Hematopoietic multipotent progenitor cell treated with erythropoietin and hydrocortisone succinate and interleukin-3 and kit ligand, for 17 days (in vitro differentiated cells): Measurements from ENCODE around the gene PRKAG3.

Experiments used
- DNase-seq: peaks from one replicate; pipeline ENCODE4 v3.0.0-alpha.2; 2015; ENCODE audit warnings: low spot score

PRKAG3 gene

DNA sequence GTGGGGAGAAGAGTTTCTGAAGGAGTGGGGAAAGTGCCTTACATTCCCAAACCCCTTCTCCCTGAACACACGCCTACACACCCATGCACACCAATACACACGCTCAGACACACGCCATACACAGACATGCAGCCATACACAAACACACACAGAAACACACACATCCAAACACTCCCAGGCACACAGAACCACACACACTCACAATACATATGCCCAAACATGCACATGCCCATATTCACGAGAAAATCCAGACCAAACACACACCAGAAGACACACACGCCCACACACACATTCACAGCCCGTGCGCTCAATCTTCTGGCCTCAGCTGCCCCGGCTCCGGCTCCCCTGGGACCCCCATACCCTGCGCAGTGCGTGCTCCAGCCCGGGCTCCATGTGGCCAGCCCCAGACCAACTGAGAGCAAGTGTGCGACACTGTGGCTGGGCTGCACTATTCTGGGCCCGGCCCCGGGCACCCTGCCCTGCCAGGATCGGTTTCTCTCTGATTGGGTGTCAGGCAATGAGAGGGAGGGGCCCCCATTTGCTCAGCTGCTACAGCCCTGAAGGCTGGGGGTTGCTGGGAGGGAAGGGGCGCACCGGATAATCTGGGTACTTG, at the start of gene PRKAG3:
PRKAG3 (minus strand) TSS at position 426 of the 613 bp plus-strand sequence.
- no peak for DNase-seq

- no peak for DNase-seq
Measured at GRCh38 chr2:218880859-218881594, 49.4 kb upstream of the PRKAG3 start.

DNA sequence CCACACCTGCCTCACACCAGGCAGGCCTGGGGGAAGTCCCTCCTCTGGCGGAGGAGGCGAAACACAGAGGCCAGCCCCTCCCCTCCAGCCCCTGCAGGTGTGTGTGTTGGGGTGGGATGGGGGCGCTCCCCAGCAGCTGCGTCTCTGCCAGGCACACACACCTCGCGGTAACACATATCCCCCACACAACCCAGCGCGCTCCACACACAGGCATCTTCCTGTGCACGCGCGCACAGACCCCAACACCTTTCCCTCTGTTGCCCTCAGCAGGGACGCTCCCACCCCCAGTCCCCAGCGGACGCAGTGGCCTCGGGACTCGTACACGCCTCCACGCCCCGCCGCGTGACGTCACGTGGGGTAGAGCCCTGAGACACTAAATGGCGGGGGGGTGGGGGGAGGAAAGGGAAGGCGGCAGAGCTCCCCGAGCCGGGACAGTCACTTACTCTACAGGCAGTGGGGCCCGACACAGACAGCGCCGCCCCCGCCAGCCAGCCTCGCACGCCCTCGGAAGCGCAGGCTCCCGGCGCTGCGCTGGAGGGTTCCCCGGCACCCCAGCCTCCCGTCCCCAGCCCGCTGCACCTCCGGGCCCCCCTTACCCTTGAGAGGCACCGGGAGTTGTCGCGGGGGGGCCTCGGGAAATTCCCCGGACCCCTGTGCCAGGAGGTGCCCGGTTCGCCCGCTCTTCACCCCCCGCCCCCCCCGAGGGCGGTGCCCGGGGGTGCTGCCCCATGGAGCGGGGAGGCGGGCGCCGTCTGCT, 48.7 kb upstream of the PRKAG3 start, which contains the start of gene WNT10A:
WNT10A (plus strand) TSS at position 751 of the 757 bp plus-strand sequence. CDS start 144 bp downstream, outside the sequence.
- DNase-seq: no peak

GRCh38 chr2:218879776-218880101, 48.1 kb upstream of the PRKAG3 start:
- DNase-seq: no peak

GRCh38 chr2:218878926-218879761, 47.5 kb upstream of the PRKAG3 start:
- DNase-seq: no peak

- no peak for DNase-seq
Measured at GRCh38 chr2:218878486-218878885, 46.9 kb upstream of the PRKAG3 start.

DNA sequence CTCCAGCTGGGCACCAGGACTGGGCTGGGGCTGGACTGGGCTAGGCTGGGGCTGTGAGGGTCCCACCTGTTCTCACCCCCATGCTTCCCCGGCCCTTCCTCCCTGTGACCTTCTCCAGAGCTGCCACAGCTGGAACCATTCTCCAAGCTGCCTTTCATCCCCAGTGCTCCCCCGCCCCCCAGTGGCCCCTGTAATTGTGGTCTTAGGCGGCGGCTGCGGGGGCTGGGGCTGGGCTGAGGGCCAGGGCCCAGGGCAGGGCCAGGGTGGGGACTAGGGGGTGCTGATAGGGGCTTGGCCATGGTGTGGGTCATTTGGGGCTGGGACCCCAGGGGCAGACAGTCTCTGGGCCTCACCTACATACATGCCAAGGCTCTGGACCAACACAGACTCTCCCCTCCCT, 46.3 kb upstream of the PRKAG3 start:
- no peak for DNase-seq

- DNase-seq: no peak
Measured at GRCh38 chr2:218877331-218877730, 45.7 kb upstream of the PRKAG3 start.

DNA sequence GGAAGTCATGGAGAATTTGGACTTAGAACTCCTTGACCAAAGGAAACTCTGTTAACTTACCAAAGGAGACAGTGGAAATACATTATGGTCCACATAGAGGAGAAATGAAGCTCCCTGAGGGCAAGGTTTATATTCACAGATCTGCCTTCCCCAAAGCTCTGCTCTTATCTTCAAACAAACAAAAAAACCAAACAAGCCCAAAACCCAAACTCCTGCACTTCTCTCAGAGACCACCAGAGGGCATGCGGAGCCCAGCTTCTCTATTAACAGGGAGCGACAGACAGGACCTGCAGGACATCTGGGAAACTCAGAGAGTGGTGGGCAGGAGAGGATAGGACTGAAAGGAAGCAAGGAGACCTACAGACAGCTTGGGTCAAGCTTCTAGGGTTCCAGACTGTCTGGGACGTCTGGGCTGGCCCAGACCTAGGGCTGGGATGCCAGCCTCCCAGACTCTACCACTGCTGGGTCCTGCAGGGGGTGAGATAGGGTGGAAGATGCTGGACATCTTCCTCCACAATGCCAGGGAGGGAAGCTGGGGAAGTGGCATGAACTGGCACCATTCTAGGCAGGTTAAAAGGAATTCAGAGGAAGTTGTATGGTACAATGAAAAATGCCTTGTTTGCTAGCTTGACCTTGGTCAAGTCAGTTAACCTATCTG, 45.1 kb upstream of the PRKAG3 start:
- DNase-seq: peak; percentile 72

DNA sequence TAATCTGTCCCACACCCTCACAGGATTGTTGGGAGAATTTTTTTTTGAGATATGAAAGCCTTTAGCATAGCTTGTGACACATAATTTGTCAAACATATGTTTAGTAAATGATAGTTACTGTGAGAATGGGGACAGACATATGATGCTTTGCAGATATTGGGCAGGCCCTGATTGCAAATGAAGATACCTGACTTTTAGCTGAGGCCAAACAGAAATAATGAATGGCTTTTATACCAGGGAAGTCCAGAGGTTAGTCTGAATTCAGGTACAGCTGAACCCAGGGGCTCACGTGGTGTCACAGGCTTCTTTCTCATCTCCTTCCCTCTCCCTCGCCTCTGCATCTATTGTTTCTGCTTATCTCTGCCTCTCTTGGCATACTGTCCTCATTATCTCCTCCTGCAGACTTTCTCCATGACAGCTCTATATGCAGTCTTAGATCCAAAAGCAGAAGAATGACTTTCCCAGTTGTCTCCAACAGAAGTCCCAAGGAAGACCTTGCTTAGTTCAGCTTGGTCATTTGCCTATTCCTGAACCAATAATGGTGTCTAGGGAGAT, 44.2 kb upstream of the PRKAG3 start:
- DNase-seq: no peak

GRCh38 chr2:218873359-218874194, 42.0 kb upstream of the PRKAG3 start:
- DNase-seq: no peak

- DNase-seq: no peak
Measured at GRCh38 chr2:218872645-218873358, 41.2 kb upstream of the PRKAG3 start.

DNA sequence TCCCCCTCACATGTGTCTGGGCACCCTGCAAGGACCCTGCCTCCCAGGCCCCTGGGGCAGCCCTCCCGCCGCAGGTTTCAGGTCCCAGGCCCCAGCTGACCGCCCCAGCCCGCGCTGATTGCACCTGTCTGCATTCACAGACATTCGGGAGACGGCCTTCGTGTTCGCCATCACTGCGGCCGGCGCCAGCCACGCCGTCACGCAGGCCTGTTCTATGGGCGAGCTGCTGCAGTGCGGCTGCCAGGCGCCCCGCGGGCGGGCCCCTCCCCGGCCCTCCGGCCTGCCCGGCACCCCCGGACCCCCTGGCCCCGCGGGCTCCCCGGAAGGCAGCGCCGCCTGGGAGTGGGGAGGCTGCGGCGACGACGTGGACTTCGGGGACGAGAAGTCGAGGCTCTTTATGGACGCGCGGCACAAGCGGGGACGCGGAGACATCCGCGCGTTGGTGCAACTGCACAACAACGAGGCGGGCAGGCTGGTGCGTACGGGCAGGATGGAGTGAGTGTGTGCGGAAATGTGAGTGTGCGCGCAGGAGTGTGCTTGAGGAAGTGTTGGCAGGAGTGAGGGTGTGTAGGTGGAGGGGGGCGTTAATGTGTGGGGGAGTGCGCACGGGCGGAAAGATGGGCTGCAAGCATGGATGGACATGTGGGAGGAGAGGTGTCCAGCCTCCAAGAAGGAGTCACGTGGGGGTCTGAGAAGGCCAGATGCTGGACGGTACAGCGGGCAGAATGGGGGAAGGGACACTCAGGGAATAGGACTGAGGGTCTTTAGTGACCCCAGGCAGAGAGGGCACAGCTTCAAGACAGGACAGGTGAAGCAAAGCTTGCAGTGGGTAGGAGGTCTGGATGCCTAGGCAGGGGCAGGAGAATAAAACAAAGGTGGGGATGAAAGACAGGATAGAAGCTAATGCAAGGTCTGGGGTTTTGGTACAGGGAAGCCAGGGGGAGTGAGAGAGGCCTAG, 40.0 kb upstream of the PRKAG3 start:
- DNase-seq: no peak

DNA sequence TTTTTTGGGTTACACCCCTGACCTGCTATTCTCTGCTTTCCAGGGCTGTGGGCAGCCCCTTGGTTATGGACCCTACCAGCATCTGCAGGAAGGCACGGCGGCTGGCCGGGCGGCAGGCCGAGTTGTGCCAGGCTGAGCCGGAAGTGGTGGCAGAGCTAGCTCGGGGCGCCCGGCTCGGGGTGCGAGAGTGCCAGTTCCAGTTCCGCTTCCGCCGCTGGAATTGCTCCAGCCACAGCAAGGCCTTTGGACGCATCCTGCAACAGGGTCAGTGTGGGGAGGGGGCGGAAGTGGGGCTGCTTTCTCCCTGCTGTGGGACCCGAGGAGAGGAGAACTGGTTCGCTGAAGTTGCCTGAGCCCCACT, 39.4 kb upstream of the PRKAG3 start:
- no peak for DNase-seq

DNA sequence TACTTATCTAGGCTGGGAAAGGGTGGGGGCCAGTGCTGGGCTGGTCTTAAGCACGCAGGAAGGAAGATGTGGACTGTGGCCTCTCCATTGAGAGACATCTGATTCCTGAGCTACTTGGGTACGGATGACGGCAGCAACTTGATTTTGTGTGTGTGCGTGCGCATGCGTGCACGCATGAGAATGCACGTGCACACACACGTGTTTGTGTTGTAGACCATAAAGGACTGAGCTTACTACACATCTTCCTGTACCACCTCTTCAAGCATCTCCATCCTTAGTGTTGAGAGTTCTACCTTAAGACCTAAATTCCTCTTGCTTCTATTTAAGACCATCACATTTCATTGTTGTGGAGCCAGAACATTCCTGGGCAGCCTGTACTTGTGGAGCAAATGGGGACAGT, 37.5 kb upstream of the PRKAG3 start:
- DNase-seq: no peak

DNA sequence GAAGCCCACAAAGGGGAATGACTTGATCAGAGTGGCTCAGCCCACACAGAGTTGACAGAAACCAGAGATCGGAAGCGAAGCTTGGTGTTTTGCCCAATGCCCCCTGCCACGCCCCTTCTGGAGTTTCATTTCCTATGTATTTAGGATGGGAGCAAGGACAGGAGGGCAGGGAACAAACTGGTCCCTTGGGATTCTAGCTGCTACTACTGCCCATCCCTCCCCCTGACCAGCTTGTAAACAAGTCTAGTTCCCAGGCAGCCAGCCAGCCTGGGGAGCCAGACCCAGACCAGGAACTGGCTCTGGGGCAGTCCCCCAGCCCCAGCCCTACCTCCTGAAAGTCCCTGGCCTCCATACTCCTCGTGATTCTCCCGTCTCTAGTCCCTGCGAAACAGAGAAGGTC, 36.3 kb upstream of the PRKAG3 start:
- no peak for DNase-seq

DNA sequence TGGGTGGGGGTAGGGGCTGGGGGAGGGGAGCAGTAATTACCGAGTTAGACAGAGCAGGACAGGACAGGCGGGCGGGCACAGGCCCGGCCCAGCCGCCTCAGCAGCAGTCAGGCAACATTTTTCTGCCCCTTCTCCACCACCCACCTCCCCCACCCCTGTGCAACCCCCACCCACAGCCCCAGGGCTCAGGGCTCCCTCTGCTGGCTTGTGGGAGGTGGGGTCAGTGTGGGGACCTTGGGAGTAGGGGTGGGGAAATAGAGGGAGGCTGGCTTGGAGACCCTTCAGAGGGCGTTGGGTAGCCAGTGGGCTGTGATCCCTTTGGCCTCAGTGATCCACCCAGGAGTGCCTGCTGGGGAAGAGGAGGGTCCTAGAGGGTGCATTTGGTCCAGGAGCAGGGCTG, 34.4 kb upstream of the PRKAG3 start:
- no peak for DNase-seq

GRCh38 chr2:218865396-218865795, 33.8 kb upstream of the PRKAG3 start:
- no peak for DNase-seq
